HCT116 (cell line): ENCODE results near the gene RAB4A.

Experiments
- CTCF ChIP-seq, 3 experiments: fragments of 200-600 bp in 1 of 3; sonication (generic) in 1 of 3; IDR thresholded peaks in 2 of 3; conservative IDR thresholded peaks in 1 of 3; 2 replicates each; pipeline ENCODE4 v1.5.1; 2012 to 2017; ENCODE audit warnings: low read depth in 2 of 3, low read length in 2 of 3, antibody characterized with exemption in 1 of 3, borderline replicate concordance in 1 of 3, control low read depth in 1 of 3, mild to moderate bottlenecking in 1 of 3, mixed read lengths in 1 of 3, mixed run types in 1 of 3, moderate library complexity in 1 of 3; ENCODE audit not compliant: insufficient read depth in 1 of 3
- EGR1 ChIP-seq: IDR thresholded peaks from 2 replicates; pipeline ENCODE4 v1.6.1; 2012; ENCODE audit warnings: low read depth
- MAX ChIP-seq: IDR thresholded peaks from 2 replicates; pipeline ENCODE4 v1.6.1; 2012
- POLR2A ChIP-seq: IDR thresholded peaks from 2 replicates; pipeline ENCODE4 v1.7.0; 2011; ENCODE audit warnings: borderline replicate concordance; ENCODE audit not compliant: insufficient read depth, insufficient read length; ENCODE audit errors: extremely low read depth
- POLR2AphosphoS5 ChIP-seq: IDR thresholded peaks from 2 replicates; pipeline ENCODE4 v1.6.1; 2011; ENCODE audit warnings: mild to moderate bottlenecking, low read depth, low read length, moderate library complexity
- SRF ChIP-seq: IDR thresholded peaks from 2 replicates; pipeline ENCODE4 v1.6.1; 2012; ENCODE audit warnings: low read depth
- ZBTB33 ChIP-seq: IDR thresholded peaks from 2 replicates; pipeline ENCODE4 v1.6.1; 2011; ENCODE audit warnings: mild to moderate bottlenecking, low read length, moderate library complexity; ENCODE audit not compliant: insufficient replicate concordance; ENCODE audit errors: extremely low read depth

GRCh38 chr1:229305392-229305791, 34.5 kb downstream of the RAB4A start:
- no peak for TF ChIP-seq POLR2A
- no peak for TF ChIP-seq CTCF (IDR thresholded peaks at IDR 0.05 in 2 of 3, conservative IDR thresholded peaks at IDR 0.05 in 1 of 3; ENCODE audit: borderline replicate concordance in 1 of 3, insufficient read depth in 1 of 3, low read depth in 2 of 3, low read length in 2 of 3)
- TF ChIP-seq POLR2AphosphoS5: no peak
- no peak for TF ChIP-seq EGR1
- no peak for TF ChIP-seq MAX
- no peak for TF ChIP-seq SRF
- TF ChIP-seq ZBTB33: no peak
